SW480 (cell line): ENCODE measurements around the gene NOXO1.
"Not testable (repeated sequence)": the region's sequence is repeated elsewhere in the genome, so short reads cannot be mapped to it uniquely, and the experiment has no call there.

Experiments
- DNase-seq: peaks from one replicate; pipeline ENCODE4 v3.0.0-alpha.2; 2016; ENCODE audit warnings: low spot score

Gene NOXO1

DNA sequence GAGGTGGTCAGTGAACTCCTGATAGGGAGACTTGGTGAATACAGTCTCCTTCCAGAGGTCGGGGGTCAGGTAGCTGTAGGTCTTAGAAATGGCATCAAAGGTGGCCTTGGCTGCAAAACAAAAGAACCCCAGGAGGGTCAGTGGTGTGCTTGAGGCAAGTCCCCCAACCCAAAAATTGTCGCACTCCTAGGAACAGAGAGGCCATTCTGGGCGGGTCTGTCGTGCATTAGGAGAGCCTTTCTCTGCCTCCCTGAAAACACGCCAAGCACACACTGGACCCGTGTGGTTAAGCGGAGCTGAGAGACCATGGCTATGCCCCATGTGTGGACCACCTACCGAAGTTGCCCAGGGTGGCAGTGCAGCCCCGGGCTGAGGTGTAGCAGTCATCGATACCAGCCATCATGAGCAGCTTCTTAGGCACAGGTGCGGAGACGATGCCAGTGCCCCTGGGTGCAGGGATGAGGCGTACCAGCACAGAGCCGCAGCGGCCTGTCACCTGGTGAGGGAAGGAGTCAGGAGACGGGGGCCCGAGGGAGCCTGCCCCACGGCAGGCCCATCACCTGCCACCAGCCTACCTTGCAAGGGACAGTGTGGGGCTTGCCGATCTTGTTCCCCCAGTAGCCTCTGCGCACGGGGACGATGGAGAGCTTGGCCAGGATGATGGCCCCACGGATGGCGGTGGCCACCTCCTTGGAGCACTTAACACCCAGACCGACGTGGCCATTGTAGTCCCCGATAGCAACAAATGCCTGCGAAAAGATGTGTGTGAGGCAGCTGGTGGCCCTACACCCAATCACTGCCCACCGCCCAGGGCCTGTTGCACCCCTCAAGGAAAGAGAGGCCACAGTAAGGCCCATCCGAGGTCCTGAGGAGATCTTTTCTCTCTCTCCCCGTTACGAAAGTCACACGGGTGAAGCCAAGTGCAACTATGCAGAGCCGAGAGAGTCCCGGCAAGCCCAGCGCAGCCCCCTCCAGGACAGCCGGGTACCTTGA lies 18.8 kb downstream of the NOXO1 start:
- not testable (repeated sequence) for DNase-seq

DNA sequence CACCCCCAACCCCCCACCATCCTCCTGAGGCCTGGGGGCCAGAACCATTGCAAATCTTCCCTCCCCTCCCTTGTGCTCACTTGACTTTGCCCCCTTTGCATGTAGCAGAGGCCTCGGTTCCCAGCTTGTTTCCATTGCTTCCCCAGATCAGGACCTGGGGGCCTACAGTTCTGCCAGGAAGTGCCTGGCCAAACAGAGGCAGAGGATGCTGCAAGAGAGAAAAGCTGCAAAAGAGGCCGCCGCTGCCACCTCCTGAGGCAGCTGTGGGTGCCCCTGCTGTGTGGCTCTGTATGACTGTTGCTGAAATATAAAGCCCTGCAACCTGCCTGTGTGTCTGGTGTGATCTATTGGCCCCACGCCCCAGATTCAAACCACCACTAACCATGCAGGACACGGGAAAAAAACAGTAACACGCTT lies 19.6 kb downstream of the NOXO1 start:
- DNase-seq, result no peak

GRCh38 chr16:1960665-1961630 lies 20.3 kb downstream of the NOXO1 start:
- peak; percentile 72 for DNase-seq

- peak; percentile 87 for DNase-seq
Observed at GRCh38 chr16:1959269-1960039, 21.8 kb downstream of the NOXO1 start, which contains the start of gene NDUFB10. NDUFB10 (plus strand) TSS chr16:1959538; CDS start chr16:1959625, 87 bp downstream.

DNA sequence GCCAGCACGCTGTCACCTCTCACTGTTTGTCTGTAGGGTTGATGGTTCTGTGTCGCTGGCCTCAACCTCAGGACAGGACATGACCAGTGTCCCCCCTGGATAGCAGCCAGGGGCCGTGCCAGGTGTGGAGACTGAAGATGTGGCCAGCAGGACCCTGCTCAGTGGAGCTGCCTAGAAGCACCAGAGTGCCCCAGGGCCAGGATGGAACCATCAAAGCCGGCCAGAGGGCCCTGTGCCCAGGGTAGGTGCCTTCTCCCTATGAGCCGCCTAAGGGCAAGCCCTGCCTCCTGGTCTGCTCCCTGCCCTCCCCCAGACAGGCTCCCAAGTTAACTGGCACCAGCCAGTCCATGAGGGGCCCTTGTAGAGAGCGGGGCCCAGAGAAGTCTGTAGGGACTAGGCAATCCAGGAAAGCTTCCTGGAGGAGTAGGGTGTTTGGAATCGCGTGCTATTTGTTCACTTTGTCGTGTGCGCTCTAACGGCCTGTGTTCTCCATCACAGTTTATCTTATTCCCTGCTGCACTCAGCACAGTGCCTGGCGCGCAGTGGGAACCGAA lies 22.5 kb downstream of the NOXO1 start:
- DNase-seq, result no peak

DNA sequence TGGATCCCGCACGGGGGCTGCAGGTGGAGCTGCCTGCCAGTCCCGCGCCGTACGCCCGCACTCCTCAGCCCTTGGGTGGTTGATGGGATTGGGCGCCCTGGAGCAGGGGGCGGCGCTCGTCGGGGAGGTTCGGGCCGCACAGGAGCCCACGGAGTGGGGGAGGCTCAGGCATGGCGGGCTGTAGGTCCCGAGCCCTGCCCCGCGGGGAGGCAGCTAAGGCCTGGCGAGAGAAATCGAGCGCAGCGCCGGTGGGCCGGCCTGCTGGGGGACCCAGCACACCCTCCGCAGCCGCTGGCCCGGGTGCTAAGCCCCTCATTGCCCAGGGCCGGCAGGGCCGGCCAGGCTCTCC lies 23.2 kb downstream of the NOXO1 start:
- not testable (repeated sequence) for DNase-seq

- not testable (repeated sequence) for DNase-seq
Observed at GRCh38 chr16:1957434-1958142, 23.7 kb downstream of the NOXO1 start.

DNA sequence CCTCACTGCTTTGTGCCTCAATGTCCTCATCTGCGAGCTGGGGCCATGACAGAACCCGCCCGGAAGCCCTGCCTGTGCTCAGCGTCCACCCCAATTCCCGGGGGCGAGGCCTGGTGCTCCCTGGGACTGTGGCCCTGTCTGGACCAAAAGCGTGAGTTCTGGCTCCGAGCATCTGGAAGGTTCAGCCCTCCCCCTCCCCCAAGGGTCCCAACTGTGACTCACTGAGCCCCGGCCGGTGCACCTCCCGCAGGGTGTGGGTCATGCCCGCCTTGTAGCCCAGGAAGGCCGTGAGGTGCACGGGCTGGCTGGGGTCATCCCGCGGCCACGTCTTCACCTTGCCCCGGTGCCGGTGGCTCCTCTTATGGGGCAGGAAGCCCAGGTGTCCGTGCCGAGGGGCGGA lies 27.5 kb downstream of the NOXO1 start:
- DNase-seq, result no peak

GRCh38 chr16:1950559-1950958 lies 30.7 kb downstream of the NOXO1 start:
- no peak for DNase-seq

- DNase-seq, result no peak
Observed at GRCh38 chr16:1950047-1950446, 31.2 kb downstream of the NOXO1 start.

DNA sequence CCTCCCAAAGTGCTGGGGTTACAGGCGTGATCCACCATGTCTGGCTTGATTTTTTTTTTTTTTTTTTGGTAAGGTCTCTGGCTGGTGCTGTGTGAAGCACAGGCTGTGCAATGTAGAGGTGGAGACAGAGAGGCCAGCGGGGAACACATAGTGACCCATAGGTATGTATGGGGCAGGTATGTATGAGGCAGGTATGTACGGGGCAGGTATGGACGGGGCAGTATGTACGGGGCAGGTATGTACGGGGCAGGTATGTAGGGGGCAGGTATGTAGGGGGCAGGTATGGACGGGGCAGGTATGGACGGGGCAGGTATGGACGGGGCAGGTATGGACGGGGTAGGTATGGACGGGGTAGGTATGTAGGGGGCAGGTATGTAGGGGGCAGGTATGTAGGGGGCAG lies 31.8 kb downstream of the NOXO1 start:
- no peak for DNase-seq

DNA sequence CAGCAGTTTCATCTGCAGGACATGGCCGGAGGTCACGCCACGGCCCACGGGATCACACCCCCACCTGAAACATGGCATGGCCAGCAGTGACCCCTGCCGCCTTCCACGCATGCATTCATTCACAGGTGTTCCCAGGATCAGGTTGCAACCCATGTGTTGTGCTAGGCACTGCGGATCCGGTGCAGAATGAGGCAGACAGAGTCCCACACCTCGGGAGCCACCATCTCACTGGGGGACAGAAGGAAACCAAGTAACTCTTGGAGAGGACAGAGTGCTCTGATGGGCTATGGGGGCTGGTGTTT lies 33.9 kb downstream of the NOXO1 start:
- DNase-seq, result no peak

- DNase-seq, result no peak
Observed at GRCh38 chr16:1946495-1947368, 34.5 kb downstream of the NOXO1 start.

DNA sequence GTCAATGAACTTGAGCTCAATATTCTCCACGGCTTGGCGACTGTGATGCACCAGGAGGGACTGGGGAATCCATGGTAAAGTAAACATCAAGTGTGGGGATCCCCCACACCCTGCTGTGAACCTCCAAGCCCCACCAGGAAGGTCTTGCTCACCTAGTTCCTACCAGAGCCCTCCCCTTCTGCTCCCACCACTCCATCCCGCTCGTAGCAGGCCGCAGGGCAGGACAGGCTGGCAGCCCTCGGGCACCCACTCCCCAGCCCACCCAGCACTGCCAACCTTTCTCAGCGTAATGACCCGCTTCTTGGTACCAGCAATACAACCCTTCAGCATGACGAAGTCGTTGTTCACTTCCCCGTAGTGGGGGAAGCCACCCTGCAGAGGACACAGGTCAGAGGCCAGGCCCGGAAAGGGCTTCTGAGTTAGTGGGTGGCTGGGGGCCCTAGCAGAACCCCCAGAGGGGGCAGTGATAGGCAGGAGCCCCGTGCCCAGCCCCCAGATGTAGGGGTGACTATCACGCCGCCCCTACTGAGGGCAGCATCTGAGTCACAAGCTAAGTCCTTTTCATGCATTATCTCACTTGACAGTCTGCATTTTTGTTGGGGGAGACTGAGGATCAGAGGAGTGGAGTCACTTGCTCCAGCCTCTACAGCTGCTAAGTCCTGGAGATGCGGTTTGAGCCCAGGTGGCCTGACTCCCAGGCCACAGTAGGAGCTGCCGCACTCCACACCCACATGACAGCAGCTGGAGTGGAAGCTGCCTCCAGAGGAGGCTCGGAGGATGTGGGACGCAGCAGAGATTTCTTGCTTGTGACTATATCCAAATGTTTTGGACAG lies 35.5 kb downstream of the NOXO1 start:
- DNase-seq, result no peak

DNA sequence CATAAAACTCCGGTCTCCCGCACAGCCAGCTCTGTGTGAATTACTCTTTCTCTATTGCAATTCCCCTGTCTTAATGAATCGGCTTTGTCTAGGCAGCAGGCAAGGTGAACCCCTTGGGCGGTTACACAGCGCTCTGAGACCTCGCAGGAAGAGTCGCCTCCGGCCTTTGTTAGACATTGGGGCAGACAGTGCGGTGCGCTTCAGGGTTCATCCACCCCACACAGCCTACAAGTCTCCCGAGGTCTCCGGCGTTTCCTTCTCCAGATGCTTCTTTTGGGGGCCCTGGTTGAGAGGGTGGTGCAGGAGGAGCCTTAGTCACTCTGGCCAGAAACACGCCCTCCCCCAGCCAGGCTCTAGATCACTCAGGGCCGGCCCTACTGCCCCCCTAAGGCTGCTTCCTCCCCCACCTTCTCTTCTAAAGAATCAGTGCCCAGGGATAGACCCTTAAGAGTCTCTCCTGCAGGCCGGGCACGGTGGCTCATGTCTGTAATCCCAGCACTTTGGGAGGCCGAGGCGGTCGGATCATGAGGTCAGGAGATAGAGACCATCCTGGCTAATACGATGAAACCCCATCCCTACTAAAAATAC lies 36.6 kb downstream of the NOXO1 start:
- no peak for DNase-seq

- peak; percentile 97 for DNase-seq
Observed at GRCh38 chr16:1942810-1943726, 38.2 kb downstream of the NOXO1 start, which contains the start of gene MSRB1. MSRB1 (minus strand) TSS chr16:1943199; CDS start chr16:1943156, 43 bp downstream.

DNA sequence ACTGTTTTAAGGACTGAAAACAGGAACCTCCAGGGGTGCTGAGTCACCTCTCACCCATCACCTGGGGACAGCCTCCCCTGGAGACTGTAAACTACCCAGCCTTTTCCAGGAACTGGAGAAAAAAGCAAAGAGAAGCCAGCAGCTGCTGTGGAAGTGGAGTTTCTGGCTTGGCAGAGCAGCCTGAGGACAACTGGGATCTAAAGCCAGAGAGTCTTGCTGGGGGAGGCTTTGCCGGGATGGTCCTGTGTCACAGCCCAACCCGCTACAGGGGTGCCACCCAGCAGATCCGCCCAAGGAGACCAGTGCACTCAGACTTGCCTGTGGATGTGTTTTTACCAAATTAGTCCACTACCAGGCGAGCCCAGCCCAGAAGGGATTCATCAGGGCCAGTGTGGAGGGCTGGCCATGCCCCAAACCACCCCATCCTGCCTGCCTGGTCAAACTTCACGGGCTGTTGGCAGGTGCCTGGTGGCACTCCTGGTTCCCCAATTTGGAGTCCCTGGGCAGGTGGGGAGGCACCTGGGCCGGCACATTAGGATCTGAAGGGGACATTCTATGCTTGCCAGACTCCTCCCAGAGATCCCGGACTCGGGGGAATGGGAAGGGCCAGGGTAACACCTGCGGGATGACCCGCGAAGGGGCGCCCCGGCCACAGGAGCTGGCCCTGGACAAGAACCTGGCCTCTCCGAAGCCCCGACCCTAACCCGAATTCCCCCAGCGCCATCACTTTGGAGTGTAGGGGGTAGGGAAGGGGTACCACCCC lies 39.0 kb downstream of the NOXO1 start:
- no peak for DNase-seq
